Measurements from ENCODE around the gene SDS. TPM values are rescaled to one million over a fixed set of nuclear protein-coding genes. Genes with fewer than 3 reads are reported as not detected.

SDS gene
- total and polyA plus RNA-seq, 5 experiments from 2014 or later: not detected

GRCh38 chr12:113439301-113439597 is 35.6 kb upstream of the SDS start:
- Mint-ChIP-seq H3K27me3 (peaks cover 0 to 25% (median 6%) of the 10 kb centered on the region in 5 donors), H3K9me3 (no peaks in the 10 kb centered on the region), H3K36me3 (no peaks in the 10 kb centered on the region), H3K4me1 (no peaks in the 10 kb centered on the region), H3K4me3 (no peak overlapping the region), H3K27ac (no peak overlapping the region)
- POLR2A ChIA-PET: no interaction called here
- no peak for DNase-seq
- ATAC-seq: no peak

GRCh38 chr12:113438523-113439300 is 35.0 kb upstream of the SDS start:
- DNase-seq (no peak), ATAC-seq (no peak)
- POLR2A ChIA-PET: no interaction called here
- no peak overlapping the region for H3K4me3 Mint-ChIP-seq
- H3K27ac Mint-ChIP-seq: no peak overlapping the region
- H3K36me3 Mint-ChIP-seq: no peaks in the 10 kb centered on the region
- H3K27me3 Mint-ChIP-seq: peaks cover 0 to 20% (median 6%) of the 10 kb centered on the region in 5 donors
- no peaks in the 10 kb centered on the region for H3K9me3 Mint-ChIP-seq
- no peaks in the 10 kb centered on the region for H3K4me1 Mint-ChIP-seq

GRCh38 chr12:113437729-113438100 is 34.0 kb upstream of the SDS start:
- peaks cover 3 to 15% (median 6%) of the 10 kb centered on the region in 5 donors for H3K27me3 Mint-ChIP-seq

GRCh38 chr12:113436993-113437728 is 33.5 kb upstream of the SDS start:
- no peak overlapping the region for H3K4me3 Mint-ChIP-seq
- H3K27me3 Mint-ChIP-seq: peaks cover 3 to 12% (median 11%) of the 10 kb centered on the region in 5 donors
- no peaks in the 10 kb centered on the region for H3K36me3 Mint-ChIP-seq
- H3K4me1 Mint-ChIP-seq: no peaks in the 10 kb centered on the region
- H3K27ac Mint-ChIP-seq: no peak overlapping the region
- H3K9me3 Mint-ChIP-seq: no peaks in the 10 kb centered on the region
- DNase-seq: no peak
- no peak for ATAC-seq
- POLR2A ChIA-PET: no interaction called here

More at GRCh38 chr12:113437729-113438100, 34.0 kb upstream of the SDS start:
- no peak for DNase-seq
- H3K27ac Mint-ChIP-seq: no peak overlapping the region
- no peak overlapping the region for H3K4me3 Mint-ChIP-seq
- ATAC-seq: no peak
- no peaks in the 10 kb centered on the region for H3K9me3 Mint-ChIP-seq
- H3K36me3 Mint-ChIP-seq: no peaks in the 10 kb centered on the region
- POLR2A ChIA-PET: no interaction called here
- no peaks in the 10 kb centered on the region for H3K4me1 Mint-ChIP-seq

- no peaks in the 10 kb centered on the region for H3K36me3 Mint-ChIP-seq
- H3K4me1 Mint-ChIP-seq: no peaks in the 10 kb centered on the region
- peaks cover 3 to 12% (median 11%) of the 10 kb centered on the region in 5 donors for H3K27me3 Mint-ChIP-seq
- no peaks in the 10 kb centered on the region for H3K9me3 Mint-ChIP-seq
- DNase-seq (no peak), ATAC-seq (no peak)
- H3K4me3 Mint-ChIP-seq: no peak overlapping the region
- H3K27ac Mint-ChIP-seq: no peak overlapping the region
- POLR2A ChIA-PET: no interaction called here
These were observed 32.9 kb upstream of the SDS start for GRCh38 chr12:113436586-113436985.

GRCh38 chr12:113435367-113435766 is 31.7 kb upstream of the SDS start:
- no peaks in the 10 kb centered on the region for H3K36me3 Mint-ChIP-seq
- POLR2A ChIA-PET: no interaction called here
- peaks cover 0 to 5% (median 0%) of the 10 kb centered on the region in 4 donors for H3K4me1 Mint-ChIP-seq
- DNase-seq (no peak), ATAC-seq (no peak)
- H3K27me3 Mint-ChIP-seq: peaks cover 7 to 22% (median 14%) of the 10 kb centered on the region in 5 donors
- H3K9me3 Mint-ChIP-seq: no peaks in the 10 kb centered on the region
- H3K27ac Mint-ChIP-seq: no peak overlapping the region
- H3K4me3 Mint-ChIP-seq: no peak overlapping the region

- no peak for DNase-seq
- Mint-ChIP-seq H3K4me3 (no peak overlapping the region), H3K27me3 (peaks cover 7 to 25% (median 16%) of the 10 kb centered on the region in 5 donors), H3K9me3 (no peaks in the 10 kb centered on the region), H3K27ac (no peak overlapping the region), H3K36me3 (no peaks in the 10 kb centered on the region), H3K4me1 (peaks cover 0 to 5% (median 0%) of the 10 kb centered on the region in 4 donors)
- ATAC-seq: no peak
- POLR2A ChIA-PET: no interaction called here
These were observed 29.3 kb upstream of the SDS start for GRCh38 chr12:113432986-113433385.

- DNase-seq (no peak), ATAC-seq (no peak)
- Mint-ChIP-seq H3K36me3 (no peaks in the 10 kb centered on the region), H3K27me3 (peaks cover 7 to 25% (median 22%) of the 10 kb centered on the region in 5 donors), H3K27ac (no peak overlapping the region), H3K9me3 (no peaks in the 10 kb centered on the region), H3K4me1 (peaks cover 0 to 7% (median 0%) of the 10 kb centered on the region in 4 donors), H3K4me3 (no peak overlapping the region)
- POLR2A ChIA-PET: no interaction called here
These were observed 24.8 kb upstream of the SDS start for GRCh38 chr12:113428482-113428881.

- DNase-seq (no peak), ATAC-seq (no peak)
- POLR2A ChIA-PET: no interaction called here
- H3K4me3 Mint-ChIP-seq: no peak overlapping the region
- H3K27me3 Mint-ChIP-seq: peaks cover 7 to 23% (median 18%) of the 10 kb centered on the region in 5 donors
- H3K36me3 Mint-ChIP-seq: no peaks in the 10 kb centered on the region
- no peaks in the 10 kb centered on the region for H3K9me3 Mint-ChIP-seq
- H3K27ac Mint-ChIP-seq: no peak overlapping the region
- H3K4me1 Mint-ChIP-seq: peaks cover 0 to 7% (median 0%) of the 10 kb centered on the region in 4 donors
These were observed 24.2 kb upstream of the SDS start for GRCh38 chr12:113427882-113428281.

GRCh38 chr12:113425960-113426453 is 22.3 kb upstream of the SDS start:
- POLR2A ChIA-PET: no interaction called here
- Mint-ChIP-seq H3K4me3 (no peak overlapping the region), H3K9me3 (no peaks in the 10 kb centered on the region), H3K4me1 (peaks cover 4 to 11% (median 8%) of the 10 kb centered on the region in 4 donors), H3K27me3 (peaks cover 5 to 22% (median 11%) of the 10 kb centered on the region in 5 donors), H3K36me3 (no peaks in the 10 kb centered on the region), H3K27ac (peak overlapping the region in 1 of 10 donors; percentile 29)
- DNase-seq (no peak), ATAC-seq (no peak)

GRCh38 chr12:113424915-113425823 is 21.5 kb upstream of the SDS start:
- H3K4me1 Mint-ChIP-seq: peaks cover 4 to 10% (median 7%) of the 10 kb centered on the region in 4 donors
- DNase-seq (peak in 8 of 10 donors; percentile 13 to 52 (median 36)), ATAC-seq (no peak)
- POLR2A ChIA-PET: no interaction called here
- H3K9me3 Mint-ChIP-seq: no peaks in the 10 kb centered on the region
- H3K27me3 Mint-ChIP-seq: peaks cover 3 to 19% (median 4%) of the 10 kb centered on the region in 5 donors
- H3K4me3 Mint-ChIP-seq: peak overlapping the region in 1 of 10 donors; percentile 9
- peak overlapping the region in 2 of 10 donors; percentile 34 to 49 for H3K27ac Mint-ChIP-seq
- H3K36me3 Mint-ChIP-seq: no peaks in the 10 kb centered on the region

GRCh38 chr12:113424456-113424855 is 20.8 kb upstream of the SDS start:
- Mint-ChIP-seq H3K4me1 (peaks cover 4 to 10% (median 7%) of the 10 kb centered on the region in 4 donors), H3K27ac (peak overlapping the region in 1 of 10 donors; percentile 34), H3K27me3 (peaks cover 0 to 15% (median 1%) of the 10 kb centered on the region in 5 donors), H3K9me3 (no peaks in the 10 kb centered on the region), H3K4me3 (no peak overlapping the region), H3K36me3 (no peaks in the 10 kb centered on the region)
- ATAC-seq (no peak), DNase-seq (no peak)
- POLR2A ChIA-PET: no interaction called here
